Measurements from ENCODE around the gene ARPP21.
"Not testable (repeated sequence)": the region's sequence is repeated elsewhere in the genome, so short reads cannot be mapped to it uniquely, and the experiment has no call there.

ARPP21 gene

GRCh38 chr3:35793667-35794066 is 154.3 kb downstream of the ARPP21 start:
- no peaks in the 10 kb centered on the region for H3F3A ChIP-seq (ENCODE audit: low read depth)
- no peak overlapping the region for H3K4me2 ChIP-seq (ENCODE audit: low read depth, low read length, poor library complexity, severe bottlenecking)
- H3K9me2 ChIP-seq (replicated peaks; ENCODE audit: low read depth, low read length), result no peaks in the 10 kb centered on the region
- TF ChIP-seq CTCF (conservative IDR thresholded peaks at IDR 0.05; ENCODE audit: low read length) (no peak), EZH2phosphoT487 (IDR thresholded peaks at IDR 0.05; ENCODE audit: borderline replicate concordance) (no peak)
- no peaks in the 10 kb centered on the region for H4K20me1 ChIP-seq (ENCODE audit: insufficient read depth, low read length, poor library complexity, severe bottlenecking)
- H3K79me2 ChIP-seq (ENCODE audit: insufficient read depth, low read length), result no peaks in the 10 kb centered on the region
- H3K27me3 ChIP-seq (ENCODE audit: insufficient read depth, low read length, poor library complexity, severe bottlenecking), result no peaks in the 10 kb centered on the region
- no peak overlapping the region for H3K9ac ChIP-seq (ENCODE audit: low read depth, low read length, poor library complexity, severe bottlenecking)
- H3K4me1 ChIP-seq (ENCODE audit: insufficient read depth, low read length, poor library complexity, severe bottlenecking), result no peaks in the 10 kb centered on the region
- H3K4me3 ChIP-seq (ENCODE audit: low read length, poor library complexity, severe bottlenecking), result no peak overlapping the region
- no peaks in the 10 kb centered on the region for H3K9me3 ChIP-seq (ENCODE audit: insufficient read depth, low read depth, low read length)
- no peaks in the 10 kb centered on the region for H3K36me3 ChIP-seq (ENCODE audit: insufficient read depth, low read length)
- H2AFZ ChIP-seq (ENCODE audit: low read length), result no peak overlapping the region

GRCh38 chr3:35800960-35801459 is 161.7 kb downstream of the ARPP21 start:
- H3K4me3 ChIP-seq (ENCODE audit: low read length, poor library complexity, severe bottlenecking), result no peak overlapping the region
- no peak overlapping the region for H3K9ac ChIP-seq (ENCODE audit: low read depth, low read length, poor library complexity, severe bottlenecking)
- no peaks in the 10 kb centered on the region for H3K9me3 ChIP-seq (ENCODE audit: insufficient read depth, low read depth, low read length)
- H3K27me3 ChIP-seq (ENCODE audit: insufficient read depth, low read length, poor library complexity, severe bottlenecking), result no peaks in the 10 kb centered on the region
- H3K4me2 ChIP-seq (ENCODE audit: low read depth, low read length, poor library complexity, severe bottlenecking), result no peak overlapping the region
- H3K36me3 ChIP-seq (ENCODE audit: insufficient read depth, low read length), result no peaks in the 10 kb centered on the region
- no peaks in the 10 kb centered on the region for H3K4me1 ChIP-seq (ENCODE audit: insufficient read depth, low read length, poor library complexity, severe bottlenecking)
- H2AFZ ChIP-seq (ENCODE audit: low read length), result no peak overlapping the region
- no peaks in the 10 kb centered on the region for H3K9me2 ChIP-seq (replicated peaks; ENCODE audit: low read depth, low read length)
- no peaks in the 10 kb centered on the region for H4K20me1 ChIP-seq (ENCODE audit: insufficient read depth, low read length, poor library complexity, severe bottlenecking)
- H3F3A ChIP-seq (ENCODE audit: low read depth), result no peaks in the 10 kb centered on the region
- TF ChIP-seq EZH2phosphoT487 (IDR thresholded peaks at IDR 0.05; ENCODE audit: borderline replicate concordance), result no peak
- TF ChIP-seq CTCF (conservative IDR thresholded peaks at IDR 0.05; ENCODE audit: low read length), result no peak
- H3K79me2 ChIP-seq (ENCODE audit: insufficient read depth, low read length), result no peaks in the 10 kb centered on the region

GRCh38 chr3:35814531-35814930 is 175.2 kb downstream of the ARPP21 start:
- Histone ChIP-seq H3K36me3 (ENCODE audit: insufficient read depth, low read length) (no peaks in the 10 kb centered on the region), H3K79me2 (ENCODE audit: insufficient read depth, low read length) (no peaks in the 10 kb centered on the region), H3K4me1 (ENCODE audit: insufficient read depth, low read length, poor library complexity, severe bottlenecking) (no peaks in the 10 kb centered on the region), H4K20me1 (ENCODE audit: insufficient read depth, low read length, poor library complexity, severe bottlenecking) (no peaks in the 10 kb centered on the region), H3K4me3 (ENCODE audit: low read length, poor library complexity, severe bottlenecking) (no peak overlapping the region), H2AFZ (ENCODE audit: low read length) (no peak overlapping the region), H3K9me3 (ENCODE audit: insufficient read depth, low read depth, low read length) (no peaks in the 10 kb centered on the region), H3K4me2 (ENCODE audit: low read depth, low read length, poor library complexity, severe bottlenecking) (no peak overlapping the region), H3K27me3 (ENCODE audit: insufficient read depth, low read length, poor library complexity, severe bottlenecking) (no peaks in the 10 kb centered on the region), H3K9me2 (replicated peaks; ENCODE audit: low read depth, low read length) (no peaks in the 10 kb centered on the region), H3F3A (ENCODE audit: low read depth) (no peaks in the 10 kb centered on the region), H3K9ac (ENCODE audit: low read depth, low read length, poor library complexity, severe bottlenecking) (no peak overlapping the region)
- no peak for TF ChIP-seq CTCF (conservative IDR thresholded peaks at IDR 0.05; ENCODE audit: low read length)
- TF ChIP-seq EZH2phosphoT487 (IDR thresholded peaks at IDR 0.05; ENCODE audit: borderline replicate concordance), result no peak

GRCh38 chr3:35815796-35816195 is 176.5 kb downstream of the ARPP21 start:
- H3F3A ChIP-seq (ENCODE audit: low read depth); H3K4me2 ChIP-seq (ENCODE audit: low read depth, low read length, poor library complexity, severe bottlenecking); H3K27me3 ChIP-seq (ENCODE audit: insufficient read depth, low read length, poor library complexity, severe bottlenecking); H3K4me3 ChIP-seq (ENCODE audit: low read length, poor library complexity, severe bottlenecking); H3K9ac ChIP-seq (ENCODE audit: low read depth, low read length, poor library complexity, severe bottlenecking); H3K9me2 ChIP-seq (replicated peaks; ENCODE audit: low read depth, low read length); H2AFZ ChIP-seq (ENCODE audit: low read length); H3K79me2 ChIP-seq (ENCODE audit: insufficient read depth, low read length); H3K36me3 ChIP-seq (ENCODE audit: insufficient read depth, low read length); H4K20me1 ChIP-seq (ENCODE audit: insufficient read depth, low read length, poor library complexity, severe bottlenecking); H3K4me1 ChIP-seq (ENCODE audit: insufficient read depth, low read length, poor library complexity, severe bottlenecking); H3K9me3 ChIP-seq (ENCODE audit: insufficient read depth, low read depth, low read length): not testable (repeated sequence)

Measured in Loucy (cell line).